Lung (tissue), 12 donors: ENCODE data around the gene FXYD5. TPM values are rescaled to one million over a fixed set of nuclear protein-coding genes. Genes with fewer than 3 reads are reported as not detected.

Experiments
- ATAC-seq: fragments of 200-7000 bp; cut with Tn5 transposase; one replicate; pipeline ENCODE4 v1.9.1; 2020; ENCODE audit warnings: moderate number of reproducible peaks; ENCODE audit not compliant: insufficient read depth, low FRiP score
- DNase-seq, 3 donors: peaks; one replicate each; pipeline ENCODE4 v3.0.0-alpha.2; 2013 to 2017
- H3K27ac ChIP-seq, 2 donors: one replicate each; pipeline ENCODE4 v1.5.1; 2013; ENCODE audit warnings: mild to moderate bottlenecking in 2 of 2, moderate library complexity in 2 of 2, control low read depth in 1 of 2, inconsistent platforms in 1 of 2, low read depth in 1 of 2, low read length in 1 of 2
- H3K27me3 ChIP-seq, 3 donors: one replicate each; pipeline ENCODE4 v1.5.1; 2013; ENCODE audit warnings: low read length in 2 of 3; ENCODE audit not compliant: control insufficient read depth in 3 of 3, insufficient read depth in 3 of 3
- H3K36me3 ChIP-seq, 4 donors: one replicate each; pipeline ENCODE4 v1.5.1; 2013; ENCODE audit warnings: low read length in 4 of 4, mild to moderate bottlenecking in 1 of 4, moderate library complexity in 1 of 4; ENCODE audit not compliant: control insufficient read depth in 4 of 4, insufficient read depth in 4 of 4
- H3K4me1 ChIP-seq, 5 donors: one replicate each; pipeline ENCODE4 v1.5.1; 2013; ENCODE audit warnings: low read length in 5 of 5, mild to moderate bottlenecking in 2 of 5, moderate library complexity in 1 of 5; ENCODE audit not compliant: control insufficient read depth in 5 of 5, insufficient read depth in 5 of 5
- H3K4me3 ChIP-seq: one replicate; pipeline ENCODE4 v1.5.1; 2013; ENCODE audit warnings: mild to moderate bottlenecking, control low read depth, moderate library complexity
- H3K9ac ChIP-seq, 2 donors: one replicate each; pipeline ENCODE4 v1.5.1; 2013; ENCODE audit warnings: low read length in 2 of 2, control low read depth in 1 of 2; ENCODE audit not compliant: insufficient read depth in 1 of 2
- H3K9me3 ChIP-seq, 4 donors: one replicate each; pipeline ENCODE4 v1.5.1; 2013; ENCODE audit warnings: low read length in 3 of 4, mild to moderate bottlenecking in 1 of 4, moderate library complexity in 1 of 4; ENCODE audit not compliant: control insufficient read depth in 4 of 4, insufficient read depth in 3 of 4
- WGBS, 2 donors: extraction: QIAGEN DNeasy Blood & Tissue Kit; methylation state at CpG; one replicate each; pipeline ENCODE4 v1.1.7; 2013; 5-methylcytosine and 5-hydroxymethylcytosine counted together
- polyA plus RNA-seq, 2 donors: library from polyadenylated mRNA; stranded (reverse); fragments of 200-250 nt; gene quantifications; one replicate each; pipeline ENCODE4 v1.2.1, GENCODE V29; 2013
- total RNA-seq, 2 donors: library from RNA; depleted of rRNA in 1 of 2; stranded (reverse); fragments of >200 nt in 1 of 2; gene quantifications; one replicate each; pipeline ENCODE4 v1.2.1, GENCODE V29; 2014 to 2021
- TF ChIP-seq, protein P1 (sequence below): IDR thresholded peaks from 2 replicates; pipeline ENCODE4 v1.5.1; 2012; ENCODE audit warnings: mild to moderate bottlenecking; ENCODE audit errors: control extremely low read depth, extremely low read depth
- donor health status: control.
- donor health status: control.
- donor health status: Bipolar disorder and iron deficiency.
- donor health status: healthy.
- donor health status: DM: yes; HTN: yes; CAD: no.

FXYD5 gene
- total and polyA plus RNA-seq, 4 donors = 9.9 to 203 (median 138) TPM

DNA sequence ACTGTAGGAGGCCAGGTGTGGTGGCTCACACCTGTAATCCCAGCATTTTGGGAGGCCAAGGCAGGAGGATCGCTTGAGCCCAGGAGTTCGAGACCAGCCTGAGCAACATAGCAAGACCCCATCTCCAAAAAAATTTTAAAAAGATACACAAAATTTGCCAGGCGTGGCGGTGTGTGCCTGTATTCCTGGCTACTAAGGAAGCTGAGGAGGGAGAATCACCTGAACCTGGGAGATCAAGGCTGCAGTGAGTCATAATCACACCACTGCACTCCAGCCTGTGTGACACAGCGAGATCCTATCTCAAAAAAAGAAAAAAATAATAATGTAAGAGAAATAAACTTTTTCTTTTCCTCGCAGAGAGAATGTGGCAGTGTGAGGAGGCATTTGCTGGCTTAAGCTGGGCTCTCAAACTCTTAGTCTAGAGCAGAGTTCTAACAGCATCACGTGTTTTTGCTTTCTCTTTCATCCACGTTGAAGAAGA lies 52.9 kb downstream of the FXYD5 start:
- Histone ChIP-seq H3K36me3 (no peaks in the 10 kb centered on the region), H3K4me1 (peaks cover 0 to 5% (median 0%) of the 10 kb centered on the region in 5 donors), H3K27me3 (no peaks in the 10 kb centered on the region), H3K9ac (no peak overlapping the region), H3K9me3 (peaks cover 0 to 2% (median 0%) of the 10 kb centered on the region in 4 donors), H3K27ac (no peak overlapping the region), H3K4me3 (no peak overlapping the region)
- TF ChIP-seq, protein P1, sequence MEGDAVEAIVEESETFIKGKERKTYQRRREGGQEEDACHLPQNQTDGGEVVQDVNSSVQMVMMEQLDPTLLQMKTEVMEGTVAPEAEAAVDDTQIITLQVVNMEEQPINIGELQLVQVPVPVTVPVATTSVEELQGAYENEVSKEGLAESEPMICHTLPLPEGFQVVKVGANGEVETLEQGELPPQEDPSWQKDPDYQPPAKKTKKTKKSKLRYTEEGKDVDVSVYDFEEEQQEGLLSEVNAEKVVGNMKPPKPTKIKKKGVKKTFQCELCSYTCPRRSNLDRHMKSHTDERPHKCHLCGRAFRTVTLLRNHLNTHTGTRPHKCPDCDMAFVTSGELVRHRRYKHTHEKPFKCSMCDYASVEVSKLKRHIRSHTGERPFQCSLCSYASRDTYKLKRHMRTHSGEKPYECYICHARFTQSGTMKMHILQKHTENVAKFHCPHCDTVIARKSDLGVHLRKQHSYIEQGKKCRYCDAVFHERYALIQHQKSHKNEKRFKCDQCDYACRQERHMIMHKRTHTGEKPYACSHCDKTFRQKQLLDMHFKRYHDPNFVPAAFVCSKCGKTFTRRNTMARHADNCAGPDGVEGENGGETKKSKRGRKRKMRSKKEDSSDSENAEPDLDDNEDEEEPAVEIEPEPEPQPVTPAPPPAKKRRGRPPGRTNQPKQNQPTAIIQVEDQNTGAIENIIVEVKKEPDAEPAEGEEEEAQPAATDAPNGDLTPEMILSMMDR = no peak
- DNase-seq (no peak), ATAC-seq (no peak)
- 84 to 85% methylated on average over 8 of the region's 8 CpGs for WGBS, 2 donors

DNA sequence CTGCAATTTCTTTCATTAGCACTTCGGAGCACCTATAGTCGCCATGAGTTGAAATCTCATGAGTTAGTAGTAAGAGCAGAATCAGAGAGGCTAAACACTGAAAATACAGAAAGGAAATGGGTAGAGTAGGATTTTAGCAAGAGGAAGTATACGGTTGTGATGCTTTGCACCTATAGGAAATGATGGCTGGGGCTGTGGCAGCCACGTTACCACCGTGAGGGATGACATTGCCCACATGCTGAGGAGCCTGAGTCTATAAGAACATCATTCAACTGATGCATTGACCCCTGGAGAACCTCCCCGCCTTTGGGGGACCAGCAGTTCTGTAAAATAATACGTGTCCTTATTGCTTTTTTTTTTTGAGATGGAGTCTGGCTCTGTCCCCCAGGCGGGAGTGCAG lies 53.6 kb downstream of the FXYD5 start:
- Histone ChIP-seq H3K4me1 (peaks cover 0 to 5% (median under 1%) of the 10 kb centered on the region in 5 donors), H3K36me3 (no peaks in the 10 kb centered on the region), H3K27ac (no peak overlapping the region), H3K4me3 (no peak overlapping the region), H3K9me3 (peaks cover 0 to 2% (median 0%) of the 10 kb centered on the region in 4 donors), H3K27me3 (no peaks in the 10 kb centered on the region), H3K9ac (no peak overlapping the region)
- DNase-seq (no peak), ATAC-seq (no peak)
- 89 to 90% methylated on average over 8 of the region's 8 CpGs for WGBS, 2 donors
- TF ChIP-seq, protein P1 = no peak

DNA sequence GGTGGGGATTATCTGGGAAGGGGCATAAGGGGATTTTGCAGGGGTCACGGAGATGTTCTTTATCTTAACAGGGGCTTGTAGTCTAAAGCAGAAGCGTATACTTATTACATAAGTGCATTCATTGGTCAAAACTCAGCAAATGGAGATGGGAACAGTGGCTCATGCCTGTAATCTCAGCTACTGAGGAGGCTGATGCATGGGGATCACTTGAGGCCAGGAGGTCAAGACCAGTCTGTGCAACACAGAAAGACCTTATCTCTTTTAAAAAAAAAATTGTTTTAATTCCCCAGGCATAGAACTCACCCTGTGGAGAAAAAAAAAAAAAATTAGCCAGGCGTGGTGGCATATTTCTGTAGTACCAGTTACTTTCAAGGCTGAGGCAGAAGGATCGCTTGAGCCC lies 55.1 kb downstream of the FXYD5 start:
- ATAC-seq = no peak
- Histone ChIP-seq H3K27me3 (no peaks in the 10 kb centered on the region), H3K4me1 (peaks cover 0 to 12% (median 3%) of the 10 kb centered on the region in 5 donors), H3K36me3 (no peaks in the 10 kb centered on the region), H3K9me3 (peaks cover 0 to 2% (median 0%) of the 10 kb centered on the region in 4 donors), H3K4me3 (no peak overlapping the region), H3K9ac (no peak overlapping the region), H3K27ac (no peak overlapping the region)
- 89 to 90% methylated on average over 4 of the region's 4 CpGs for WGBS, 2 donors
- TF ChIP-seq, protein P1 = no peak
- DNase-seq = no peak
